ENCODE data around the gene GLRA2.

Gene GLRA2

GRCh38 chrX:14529290-14529989 is at the start of gene GLRA2:
Gene GLRA2 (plus strand): TSS chrX:14529536. CDS start chrX:14530058, 522 bp downstream.
- DNase-seq (ENCODE audit: low spot score), result peak; percentile 11
- FAIRE-seq, result no peak

- no peak for FAIRE-seq
- no peak for DNase-seq (ENCODE audit: low spot score)
Measured at GRCh38 chrX:14489437-14489836, 39.9 kb upstream of the GLRA2 start.

GRCh38 chrX:14491689-14492088 is 37.6 kb upstream of the GLRA2 start:
- DNase-seq (ENCODE audit: low spot score), result no peak
- no peak for FAIRE-seq

GRCh38 chrX:14496674-14497073 is 32.7 kb upstream of the GLRA2 start:
- DNase-seq (ENCODE audit: low spot score), result no peak
- FAIRE-seq, result no peak

- DNase-seq (ENCODE audit: low spot score) (no peak), FAIRE-seq (no peak)
Measured at GRCh38 chrX:14497184-14497666, 32.1 kb upstream of the GLRA2 start.

GRCh38 chrX:14501327-14501726 is 28.0 kb upstream of the GLRA2 start:
- FAIRE-seq (no peak), DNase-seq (ENCODE audit: low spot score) (no peak)

- DNase-seq (ENCODE audit: low spot score) (no peak), FAIRE-seq (no peak)
Measured at GRCh38 chrX:14504960-14505538, 24.3 kb upstream of the GLRA2 start.

GRCh38 chrX:14505648-14506047 is 23.7 kb upstream of the GLRA2 start:
- no peak for DNase-seq (ENCODE audit: low spot score)
- no peak for FAIRE-seq

GRCh38 chrX:14506866-14507265 is 22.5 kb upstream of the GLRA2 start:
- FAIRE-seq (no peak), DNase-seq (ENCODE audit: low spot score) (no peak)

GRCh38 chrX:14508025-14508690 is 21.2 kb upstream of the GLRA2 start:
- DNase-seq (ENCODE audit: low spot score) (no peak), FAIRE-seq (no peak)

GRCh38 chrX:14509325-14510057 is 19.8 kb upstream of the GLRA2 start:
- FAIRE-seq, result no peak
- DNase-seq (ENCODE audit: low spot score), result no peak

GRCh38 chrX:14528629-14529289 is 577 bp upstream of the GLRA2 start:
- no peak for FAIRE-seq

GRCh38 chrX:14533867-14534266 is 4.5 kb downstream of the GLRA2 start:
- no peak for FAIRE-seq
- no peak for DNase-seq (ENCODE audit: low spot score)

More at GRCh38 chrX:14528629-14529289, 577 bp upstream of the GLRA2 start:
- DNase-seq (ENCODE audit: low spot score), result peak; percentile 10

- FAIRE-seq, result no peak
- no peak for DNase-seq (ENCODE audit: low spot score)
Measured at GRCh38 chrX:14546190-14546589, 16.9 kb downstream of the GLRA2 start.

GRCh38 chrX:14554131-14554715 is 24.9 kb downstream of the GLRA2 start:
- no peak for DNase-seq (ENCODE audit: low spot score)
- FAIRE-seq, result no peak

GRCh38 chrX:14564058-14564457 is 34.7 kb downstream of the GLRA2 start:
- no peak for DNase-seq (ENCODE audit: low spot score)
- FAIRE-seq, result no peak

GRCh38 chrX:14573161-14573560 is 43.8 kb downstream of the GLRA2 start:
- FAIRE-seq, result no peak
- no peak for DNase-seq (ENCODE audit: low spot score)

GRCh38 chrX:14581081-14581480 is 51.7 kb downstream of the GLRA2 start:
- DNase-seq (ENCODE audit: low spot score), result no peak
- no peak for FAIRE-seq

- FAIRE-seq (no peak), DNase-seq (ENCODE audit: low spot score) (no peak)
Measured at GRCh38 chrX:14584548-14584947, 55.2 kb downstream of the GLRA2 start.

GRCh38 chrX:14590216-14590615 is 60.9 kb downstream of the GLRA2 start:
- FAIRE-seq (no peak), DNase-seq (ENCODE audit: low spot score) (no peak)

Data from urothelium cell line (cell line).